Measurements from ENCODE around the gene TCOF1.
A peak's percentile ranks its signal among the peaks of the same experiment; 100 is the strongest.

DNA sequence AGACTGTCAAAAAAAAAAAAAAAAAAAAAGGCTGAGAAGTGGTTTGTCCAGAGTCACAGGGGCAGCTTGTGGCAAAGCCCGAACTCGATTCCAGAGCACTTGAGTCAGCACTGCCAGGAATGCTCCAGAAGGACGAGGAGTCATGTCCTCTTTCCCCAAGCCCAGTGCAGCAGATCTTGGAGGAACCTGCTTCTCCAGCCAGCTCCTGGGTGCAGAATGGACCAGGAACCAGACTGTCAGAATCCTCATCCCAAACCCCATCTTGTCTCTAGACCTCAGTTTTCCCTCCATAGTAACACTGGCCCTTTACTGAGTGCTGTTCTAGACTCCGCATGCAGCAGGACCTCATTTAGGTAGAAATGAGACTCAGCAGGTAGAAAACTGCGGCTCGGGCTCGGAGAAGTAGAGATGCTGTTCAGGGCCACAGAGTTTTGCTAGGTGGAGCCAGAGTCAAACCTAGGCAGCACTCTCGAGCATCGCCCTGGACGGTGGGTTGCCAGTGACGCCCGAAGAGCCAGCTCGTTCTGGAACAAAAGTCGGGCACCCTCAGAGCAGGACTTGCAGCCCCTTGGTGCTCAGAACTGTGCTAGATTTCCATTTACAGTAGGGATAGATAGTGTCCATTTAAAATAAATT, 39.8 kb downstream of the TCOF1 start:
- TF ChIP-seq, protein P1, sequence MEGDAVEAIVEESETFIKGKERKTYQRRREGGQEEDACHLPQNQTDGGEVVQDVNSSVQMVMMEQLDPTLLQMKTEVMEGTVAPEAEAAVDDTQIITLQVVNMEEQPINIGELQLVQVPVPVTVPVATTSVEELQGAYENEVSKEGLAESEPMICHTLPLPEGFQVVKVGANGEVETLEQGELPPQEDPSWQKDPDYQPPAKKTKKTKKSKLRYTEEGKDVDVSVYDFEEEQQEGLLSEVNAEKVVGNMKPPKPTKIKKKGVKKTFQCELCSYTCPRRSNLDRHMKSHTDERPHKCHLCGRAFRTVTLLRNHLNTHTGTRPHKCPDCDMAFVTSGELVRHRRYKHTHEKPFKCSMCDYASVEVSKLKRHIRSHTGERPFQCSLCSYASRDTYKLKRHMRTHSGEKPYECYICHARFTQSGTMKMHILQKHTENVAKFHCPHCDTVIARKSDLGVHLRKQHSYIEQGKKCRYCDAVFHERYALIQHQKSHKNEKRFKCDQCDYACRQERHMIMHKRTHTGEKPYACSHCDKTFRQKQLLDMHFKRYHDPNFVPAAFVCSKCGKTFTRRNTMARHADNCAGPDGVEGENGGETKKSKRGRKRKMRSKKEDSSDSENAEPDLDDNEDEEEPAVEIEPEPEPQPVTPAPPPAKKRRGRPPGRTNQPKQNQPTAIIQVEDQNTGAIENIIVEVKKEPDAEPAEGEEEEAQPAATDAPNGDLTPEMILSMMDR (IDR thresholded peaks at IDR 0.05; ENCODE audit: low read length), result peak; percentile 25; the same call in 1 of the 2 replicates
- no peak for TF ChIP-seq EZH2 (IDR thresholded peaks at IDR 0.05; ENCODE audit: borderline replicate concordance, low read length)

All from OCI-LY1 (cell line).